GM12864 (cell line): ENCODE measurements around the gene TWIST2.

Experiments
- DNase-seq: peaks from one replicate; pipeline ENCODE4 v3.0.0-alpha.2; 2011; ENCODE audit warnings: low read depth
- H3K4me3 ChIP-seq: 2 replicates; pipeline ENCODE4 v1.5.1; 2011; ENCODE audit warnings: mild to moderate bottlenecking, low read depth, low read length, control low read depth
- TF ChIP-seq, protein P1 (sequence below): IDR thresholded peaks from 2 replicates; pipeline ENCODE4 v1.5.1; 2011; ENCODE audit warnings: low read depth, mild to moderate bottlenecking, moderate library complexity, low read length, control low read depth, inconsistent platforms; ENCODE audit errors: missing control alignments

TWIST2 gene

GRCh38 chr2:238916875-238917590, 69.1 kb downstream of the TWIST2 start:
- H3K4me3 ChIP-seq, result no peak overlapping the region
- TF ChIP-seq, protein P1, sequence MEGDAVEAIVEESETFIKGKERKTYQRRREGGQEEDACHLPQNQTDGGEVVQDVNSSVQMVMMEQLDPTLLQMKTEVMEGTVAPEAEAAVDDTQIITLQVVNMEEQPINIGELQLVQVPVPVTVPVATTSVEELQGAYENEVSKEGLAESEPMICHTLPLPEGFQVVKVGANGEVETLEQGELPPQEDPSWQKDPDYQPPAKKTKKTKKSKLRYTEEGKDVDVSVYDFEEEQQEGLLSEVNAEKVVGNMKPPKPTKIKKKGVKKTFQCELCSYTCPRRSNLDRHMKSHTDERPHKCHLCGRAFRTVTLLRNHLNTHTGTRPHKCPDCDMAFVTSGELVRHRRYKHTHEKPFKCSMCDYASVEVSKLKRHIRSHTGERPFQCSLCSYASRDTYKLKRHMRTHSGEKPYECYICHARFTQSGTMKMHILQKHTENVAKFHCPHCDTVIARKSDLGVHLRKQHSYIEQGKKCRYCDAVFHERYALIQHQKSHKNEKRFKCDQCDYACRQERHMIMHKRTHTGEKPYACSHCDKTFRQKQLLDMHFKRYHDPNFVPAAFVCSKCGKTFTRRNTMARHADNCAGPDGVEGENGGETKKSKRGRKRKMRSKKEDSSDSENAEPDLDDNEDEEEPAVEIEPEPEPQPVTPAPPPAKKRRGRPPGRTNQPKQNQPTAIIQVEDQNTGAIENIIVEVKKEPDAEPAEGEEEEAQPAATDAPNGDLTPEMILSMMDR, result no peak
- no peak for DNase-seq

GRCh38 chr2:238919307-238919706, 71.4 kb downstream of the TWIST2 start:
- TF ChIP-seq, protein P1, result no peak
- no peak for DNase-seq
- no peak overlapping the region for H3K4me3 ChIP-seq

- H3K4me3 ChIP-seq, result no peak overlapping the region
- no peak for DNase-seq
- TF ChIP-seq, protein P1, result no peak
Observed at GRCh38 chr2:238920053-238920452, 72.2 kb downstream of the TWIST2 start.

GRCh38 chr2:238920601-238921001, 72.7 kb downstream of the TWIST2 start:
- no peak for DNase-seq
- TF ChIP-seq, protein P1, result no peak
- no peak overlapping the region for H3K4me3 ChIP-seq

- no peak overlapping the region for H3K4me3 ChIP-seq
- TF ChIP-seq, protein P1, result no peak
- DNase-seq, result no peak
Observed at GRCh38 chr2:238921259-238921658, 73.4 kb downstream of the TWIST2 start.

DNA sequence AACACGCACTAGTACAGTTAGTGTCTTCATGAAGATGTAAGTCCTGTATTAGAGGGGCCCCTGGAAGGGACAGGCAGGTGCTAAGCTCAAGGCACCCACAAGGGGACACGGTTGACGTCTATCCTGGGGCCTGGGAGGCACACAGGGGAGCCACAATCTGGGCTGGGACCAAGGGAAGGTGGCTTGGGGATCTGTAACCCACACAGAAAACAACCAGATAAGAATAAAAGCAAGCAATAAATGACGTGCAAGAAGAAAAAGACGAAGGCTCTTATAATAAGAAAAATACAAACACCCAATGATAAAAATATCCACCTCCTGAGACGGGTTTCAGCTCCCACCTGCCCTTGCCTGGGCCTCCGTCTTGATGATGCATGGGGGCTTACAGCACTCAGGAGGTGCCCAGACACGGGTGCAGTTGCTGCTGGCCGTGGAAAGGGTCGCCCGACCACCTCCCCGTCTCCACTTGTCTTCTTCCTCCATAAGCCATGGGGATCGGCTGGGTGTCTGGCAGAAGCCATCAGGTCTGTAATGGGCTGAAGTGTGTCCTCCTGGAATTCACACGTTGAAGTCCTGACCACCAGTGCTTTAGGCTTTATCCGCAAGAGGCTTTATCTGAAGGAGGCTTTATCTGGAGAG, 73.9 kb downstream of the TWIST2 start:
- TF ChIP-seq, protein P1, result no peak
- no peak for DNase-seq
- H3K4me3 ChIP-seq, result no peak overlapping the region

DNA sequence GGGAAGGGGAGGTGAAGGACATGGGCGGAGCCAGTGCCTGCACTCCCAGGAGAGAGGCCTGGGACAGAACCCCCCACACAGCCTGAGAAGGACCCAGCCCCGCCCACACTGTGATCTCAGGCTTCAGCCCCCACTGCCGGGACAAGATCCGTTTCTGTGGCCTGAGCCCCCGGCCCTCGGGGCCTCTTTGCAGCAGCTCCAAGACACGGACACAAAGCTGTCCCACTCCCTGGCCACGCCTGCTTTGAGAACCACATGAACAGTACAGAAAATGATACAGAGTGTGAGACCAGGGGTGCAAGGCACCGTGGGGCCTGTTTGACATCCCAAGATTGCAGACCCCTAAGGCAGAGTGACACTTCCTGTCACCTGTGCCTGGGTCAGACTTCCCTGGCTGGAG, 74.5 kb downstream of the TWIST2 start:
- DNase-seq, result no peak
- H3K4me3 ChIP-seq, result no peak overlapping the region
- TF ChIP-seq, protein P1, result no peak
